H1 (cell line): Measurements from ENCODE around the gene FADS3. TPM values are rescaled to one million over a fixed set of nuclear protein-coding genes. Genes with fewer than 3 reads are reported as not detected.

Experiments used
- CTCF ChIA-PET: fragments of 300-600 bp; sonication (Branson Sonifier 250); formaldehyde crosslinking; loops from one replicate; lab custom pipeline; 2021; ENCODE audit not compliant: partially characterized antibody; lab: Charles Lee
- POLR2A ChIA-PET: fragments of 300-600 bp; sonication (Branson Sonifier 250); formaldehyde crosslinking; loops from one replicate; lab custom pipeline; 2021; ENCODE audit warnings: inconsistent platforms; ENCODE audit not compliant: partially characterized antibody; lab: Charles Lee
- DNase-seq, 2 experiments: peaks; one replicate each; pipeline versions ENCODE4 v3.0.0 to v3.0.0-alpha.2; 2010 to 2022; ENCODE audit warnings: low spot score in 2 of 2, low read depth in 1 of 2, mixed read lengths in 1 of 2
- FAIRE-seq: peaks from 2 replicates; lab custom pipeline; 2011; peaks lifted over from hg19 to GRCh38; lab: Jason Lieb, UNC
- H2AFZ ChIP-seq: 2 replicates; pipeline ENCODE4 v1.8.1; 2012; ENCODE audit warnings: low read length, inconsistent platforms
- H2AK5ac ChIP-seq: 2 replicates; pipeline ENCODE4 v1.6.1; 2013; ENCODE audit warnings: low read depth, low read length
- H2BK120ac ChIP-seq: replicated peaks from 2 replicates; pipeline ENCODE3; 2013; ENCODE audit warnings: low read depth, low read length, inconsistent platforms
- H2BK12ac ChIP-seq: 2 replicates; pipeline ENCODE4 v1.6.1; 2013; ENCODE audit warnings: low read depth, low read length
- H2BK15ac ChIP-seq: 2 replicates; pipeline ENCODE4 v1.6.1; 2013; ENCODE audit warnings: low read length
- H2BK20ac ChIP-seq: 2 replicates; pipeline ENCODE4 v1.6.1; 2013; ENCODE audit warnings: low read length
- H2BK5ac ChIP-seq: 2 replicates; pipeline ENCODE4 v1.6.1; 2013; ENCODE audit warnings: low read depth, low read length
- H3K14ac ChIP-seq: 2 replicates; pipeline ENCODE4 v1.6.1; 2013; ENCODE audit warnings: inconsistent platforms; ENCODE audit not compliant: insufficient read length
- H3K18ac ChIP-seq: 2 replicates; pipeline ENCODE4 v1.6.1; 2013; ENCODE audit warnings: low read length; ENCODE audit errors: extremely low read depth
- H3K23ac ChIP-seq: 2 replicates; pipeline ENCODE4 v1.6.1; 2013; ENCODE audit warnings: inconsistent platforms; ENCODE audit not compliant: insufficient read length
- H3K23me2 ChIP-seq: 2 replicates; pipeline ENCODE4 v1.6.1; 2013; ENCODE audit warnings: low read depth, low read length
- H3K27ac ChIP-seq: 2 replicates; pipeline ENCODE4 v1.6.1; 2011; ENCODE audit warnings: low read depth, low read length, inconsistent platforms
- H3K27me3 ChIP-seq, 4 experiments: replicated peaks in 1 of 4; 1 replicate in 1 of 4; 2 replicates in 3 of 4; pipeline versions ENCODE4 v1.6.1 to v1.8.1; 2011 to 2013; ENCODE audit warnings: low read length in 3 of 4, mild to moderate bottlenecking in 3 of 4, inconsistent platforms in 2 of 4, mixed read lengths in 2 of 4, moderate library complexity in 1 of 4; ENCODE audit not compliant: control insufficient read depth in 3 of 4, insufficient read depth in 3 of 4; ENCODE audit errors: extremely low read depth in 1 of 4
- H3K36me3 ChIP-seq, 4 experiments: 2 replicates each; pipeline versions ENCODE4 v1.6.1 to v1.8.1; 2011 to 2013; ENCODE audit warnings: mild to moderate bottlenecking in 4 of 4, low read length in 3 of 4, moderate library complexity in 2 of 4, control low read depth in 1 of 4, inconsistent platforms in 1 of 4; ENCODE audit not compliant: insufficient read depth in 4 of 4, control insufficient read depth in 2 of 4
- H3K4ac ChIP-seq: replicated peaks from 2 replicates; pipeline ENCODE3; 2013; ENCODE audit warnings: low read length, low read depth, mixed read lengths, inconsistent platforms; ENCODE audit not compliant: insufficient read length
- H3K4me1 ChIP-seq, 4 experiments: replicated peaks in 1 of 4; 1 replicate in 1 of 4; 2 replicates in 3 of 4; pipeline versions ENCODE4 v1.6.1 to v1.8.1; 2011 to 2013; ENCODE audit warnings: low read length in 3 of 4, inconsistent platforms in 2 of 4, mixed read lengths in 1 of 4; ENCODE audit not compliant: insufficient read depth in 4 of 4, control insufficient read depth in 3 of 4
- H3K4me2 ChIP-seq, 2 experiments: 2 replicates each; pipeline versions ENCODE4 v1.6.1 to v1.8.1; 2011 to 2013; ENCODE audit warnings: low read depth in 2 of 2, low read length in 2 of 2, control low read depth in 1 of 2, inconsistent platforms in 1 of 2, mild to moderate bottlenecking in 1 of 2; ENCODE audit not compliant: insufficient read depth in 1 of 2
- H3K4me3 ChIP-seq, 4 experiments: fragments of 200-600, 300-600 bp in 1 of 4; sonication (generic), shearing (Covaris generic), sonication (Bioruptor Twin) in 1 of 4; 2 replicates each; pipeline versions ENCODE4 v1.5.1 to v1.8.1; 2011 to 2016; ENCODE audit warnings: low read length in 4 of 4, low read depth in 3 of 4, control low read depth in 2 of 4, inconsistent platforms in 2 of 4, mild to moderate bottlenecking in 2 of 4, mixed read lengths in 1 of 4, moderate library complexity in 1 of 4; ENCODE audit not compliant: insufficient read depth in 2 of 4; ENCODE audit errors: extremely low read depth in 1 of 4
- H3K56ac ChIP-seq: replicated peaks from 2 replicates; pipeline ENCODE3; 2013; ENCODE audit warnings: low read depth, mild to moderate bottlenecking, mixed read lengths, low read length, inconsistent platforms; ENCODE audit not compliant: insufficient read length
- H3K79me1 ChIP-seq: 2 replicates; pipeline ENCODE4 v1.6.1; 2013; ENCODE audit warnings: low read depth, low read length, control low read depth
- H3K79me2 ChIP-seq, 2 experiments: 2 replicates each; pipeline versions ENCODE4 v1.6.1 to v1.8.1; 2012 to 2013; ENCODE audit warnings: low read length in 2 of 2, mild to moderate bottlenecking in 2 of 2, inconsistent platforms in 1 of 2; ENCODE audit not compliant: insufficient read depth in 2 of 2, control insufficient read depth in 1 of 2
- H3K9ac ChIP-seq, 4 experiments: replicated peaks in 1 of 4; 1 replicate in 1 of 4; 2 replicates in 3 of 4; pipeline versions ENCODE4 v1.6.1 to v1.8.1; 2011 to 2013; ENCODE audit warnings: low read depth in 3 of 4, low read length in 3 of 4, control low read depth in 2 of 4, mild to moderate bottlenecking in 2 of 4, moderate library complexity in 2 of 4, inconsistent platforms in 1 of 4; ENCODE audit errors: extremely low read depth in 1 of 4
- H3K9me3 ChIP-seq, 2 experiments: 2 replicates each; pipeline versions ENCODE4 v1.6.1 to v1.8.1; 2012 to 2013; ENCODE audit warnings: mild to moderate bottlenecking in 2 of 2, moderate library complexity in 2 of 2, control low read depth in 1 of 2, inconsistent platforms in 1 of 2, low read depth in 1 of 2, low read length in 1 of 2, mixed read lengths in 1 of 2; ENCODE audit not compliant: insufficient read depth in 2 of 2
- H4K20me1 ChIP-seq, 2 experiments: replicated peaks in 1 of 2; 2 replicates each; pipeline versions ENCODE3 to v1.8.1; 2011 to 2013; ENCODE audit warnings: inconsistent platforms in 2 of 2, low read length in 2 of 2, mild to moderate bottlenecking in 1 of 2; ENCODE audit not compliant: insufficient read depth in 2 of 2, control insufficient read depth in 1 of 2
- H4K5ac ChIP-seq: 2 replicates; pipeline ENCODE4 v1.6.1; 2013; ENCODE audit warnings: low read length, low read depth, mixed read lengths, inconsistent platforms; ENCODE audit not compliant: insufficient read length
- H4K8ac ChIP-seq: 2 replicates; pipeline ENCODE4 v1.8.0; 2013; ENCODE audit warnings: mild to moderate bottlenecking, moderate library complexity, low read length, inconsistent platforms; ENCODE audit not compliant: insufficient read depth; ENCODE audit errors: extremely low read depth
- H4K91ac ChIP-seq: replicated peaks from 2 replicates; pipeline ENCODE3; 2013; ENCODE audit warnings: low read length, mixed read lengths, inconsistent platforms; ENCODE audit not compliant: insufficient read length
- POLR2AphosphoS5 ChIP-seq: IDR thresholded peaks from 2 replicates; pipeline ENCODE4 v1.6.1; 2011; ENCODE audit warnings: low read depth, low read length
- SIN3A ChIP-seq, 2 experiments: IDR thresholded peaks in 1 of 2; conservative IDR thresholded peaks in 1 of 2; 2 replicates each; pipeline ENCODE4 v1.6.1; 2011 to 2012; ENCODE audit warnings: low read length in 2 of 2, improper control_type of control experiment in 1 of 2, low read depth in 1 of 2, mild to moderate bottlenecking in 1 of 2
- WGBS, 2 experiments: shearing (Covaris generic) in 1 of 2; methylation state at CpG; one replicate each; pipeline versions ENCODE4 v1.1.6 to v1.1.7; 2013 to 2015; ENCODE audit warnings: low lambda C conversion rate in 2 of 2, mixed read lengths in 2 of 2, inconsistent platforms in 1 of 2, low coverage in 1 of 2, missing lambda C conversion rate in 1 of 2; ENCODE audit not compliant: insufficient replicate concordance in 2 of 2, insufficient coverage in 1 of 2, insufficient read length in 1 of 2; ENCODE audit errors: extremely low coverage in 1 of 2, missing lambda C conversion rate in 1 of 2; 5-methylcytosine and 5-hydroxymethylcytosine counted together
- polyA plus RNA-seq, 7 experiments: library from polyadenylated mRNA; depleted of rRNA in 3 of 7; stranded (reverse) in 5 of 7; unstranded in 2 of 7; fragments of >200 nt in 5 of 7; fragments of 200-250 nt in 2 of 7; gene quantifications; 1 replicate in 5 of 7; 2 replicates in 1 of 7; 4 replicates in 1 of 7; pipeline versions ENCODE4 v1.2.1 to v1.2.3, GENCODE V29; 2011 to 2013; ENCODE audit warnings: missing spikeins in 2 of 7, mixed read lengths in 2 of 7
- total RNA-seq: library from RNA; stranded (reverse); fragmentation: NEBNext Ultra II Directional; extraction: Animal tissue kit (Norgen Biotek cat#: 25700); gene quantifications from 2 replicates; pipeline ENCODE4 v1.2.1, GENCODE V29; 2021

FADS3 gene
- total and polyA plus RNA-seq, 2 of the 8 experiments (the other 6 are each of a cell fraction or from before 2014, with no cell fraction given), result 43.8 to 76.3 TPM

DNA sequence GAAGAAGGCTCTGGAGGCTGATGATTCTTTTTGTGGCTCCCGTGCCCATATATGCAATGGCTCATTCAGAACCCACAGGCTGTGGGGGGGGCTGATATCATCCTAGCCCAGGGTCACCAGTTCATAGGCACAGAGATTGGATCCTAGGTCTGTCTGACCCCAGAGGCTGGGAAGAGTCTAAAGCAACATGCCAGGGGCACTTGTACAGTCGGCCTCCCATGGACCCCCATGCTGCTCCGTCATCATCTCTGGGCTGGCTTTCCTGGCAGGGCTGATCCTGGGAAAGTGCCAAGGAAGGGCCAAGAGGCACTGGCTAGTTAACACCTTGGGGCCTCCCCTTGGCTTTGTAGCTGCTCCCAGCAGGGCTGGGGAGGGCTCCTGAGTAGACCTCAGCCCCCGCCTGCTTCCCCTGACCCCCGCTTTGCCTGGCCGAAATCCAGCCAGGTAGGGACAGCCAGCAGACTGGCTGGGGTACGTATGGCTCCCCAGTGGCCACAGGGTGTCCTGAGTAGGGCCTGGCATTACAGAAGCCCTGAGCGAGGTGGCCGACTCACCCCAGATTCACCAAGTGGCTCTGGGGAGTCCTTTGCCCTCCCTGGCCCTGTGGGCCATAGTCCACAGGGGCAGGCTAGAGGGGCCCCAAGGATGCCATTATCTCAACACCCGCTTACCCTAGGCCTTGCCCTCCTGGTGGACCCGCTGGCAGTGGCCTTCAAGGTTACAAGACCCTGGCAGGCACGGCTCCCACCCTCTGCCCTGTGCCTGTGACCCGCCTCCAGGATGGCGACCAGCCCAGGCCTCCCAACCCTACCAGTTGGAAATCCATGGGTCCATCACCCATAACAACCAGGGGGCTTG, 22.5 kb downstream of the FADS3 start:
- Histone ChIP-seq H3K4ac (no peak overlapping the region), H3K4me2 (no peak overlapping the region), H2BK15ac (no peak overlapping the region), H3K36me3 (peaks cover 8 to 24% (median 11%) of the 10 kb centered on the region in 4 experiments), H4K5ac (no peak overlapping the region), H3K4me1 (peaks cover 0 to 9% (median 4%) of the 10 kb centered on the region in 4 experiments; a peak in 6 of 7 replicates), H3K27ac (no peak overlapping the region), H3K18ac (no peak overlapping the region), H3K14ac (no peak overlapping the region), H2AK5ac (0 out of 2 replicates have a peak overlapping the region, but pooled peaks have one; percentile 24), H2AFZ (no peak overlapping the region), H3K23ac (no peak overlapping the region), H3K23me2 (no peaks in the 10 kb centered on the region), H3K27me3 (peaks cover 0 to 11% (median 8%) of the 10 kb centered on the region in 4 experiments; a peak in 5 of 7 replicates), H3K9ac (no peak overlapping the region), H3K4me3 (no peak overlapping the region), H3K9me3 (no peaks in the 10 kb centered on the region), H2BK120ac (no peak overlapping the region), H4K20me1 (peaks cover 0 to 6% of the 10 kb centered on the region in 2 experiments), H4K91ac (no peak overlapping the region), H2BK5ac (no peak overlapping the region), H3K79me2 (no peaks in the 10 kb centered on the region), H4K8ac (no peak overlapping the region; the same call in 1 of the 2 replicates), H2BK20ac (no peak overlapping the region), H2BK12ac (no peak overlapping the region), H3K56ac (no peak overlapping the region), H3K79me1 (no peaks in the 10 kb centered on the region)
- FAIRE-seq, result no peak
- TF ChIP-seq SIN3A (conservative IDR thresholded peaks at IDR 0.05 in 1 of 2, IDR thresholded peaks at IDR 0.05 in 1 of 2; ENCODE audit: low read depth in 1 of 2, low read length in 2 of 2) (no peak), POLR2AphosphoS5 (peak; percentile 56)
- CTCF ChIA-PET, result interaction anchor here (0.6 to 10.9 kb wide), 11 partner anchors 13 to 538 kb away, joined by 3 to 172 read pairs (median 32); no protein-coding TSS in a partner anchor
- 83% methylated on average over 14 of the region's 14 CpGs; no CpG with 5 or more reads in 1 of the 2 experiments for WGBS, 2 experiments
- DNase-seq, result no peak
- POLR2A ChIA-PET, result interaction anchor here (0.6 to 2.1 kb wide), 6 partner anchors 10 to 723 kb away, joined by 3 to 7 read pairs (median 4); no protein-coding TSS in a partner anchor
